CD8-positive, alpha-beta memory T cell (primary cell): ENCODE measurements around the gene GBA2. TPM values are rescaled to one million over a fixed set of nuclear protein-coding genes. Genes with fewer than 3 reads are reported as not detected.
A peak's percentile ranks its signal among the peaks of the same experiment; 100 is the strongest.

Source experiments
- CTCF ChIA-PET: fragments of 350-600 bp; sonication (Branson Sonifier 250); formaldehyde crosslinking; loops from one replicate; lab custom pipeline; 2021; ENCODE audit warnings: antibody characterized with exemption; lab: Charles Lee
- POLR2A ChIA-PET: fragments of 350-600 bp; sonication (Branson Sonifier 250); formaldehyde crosslinking; loops from one replicate; lab custom pipeline; 2021; ENCODE audit warnings: antibody characterized with exemption; lab: Charles Lee
- DNase-seq, 5 donors: peaks; one replicate each; pipeline versions ENCODE4 v3.0.0 to v3.0.0-alpha.2; 2020 to 2022; ENCODE audit warnings: mixed read lengths in 1 of 5
- H3K27ac ChIP-seq: one replicate; pipeline ENCODE4 v1.7.0; 2013; ENCODE audit warnings: low read depth, mild to moderate bottlenecking, low read length, moderate library complexity
- H3K27me3 ChIP-seq: 2 replicates; pipeline ENCODE4 v1.7.0; 2013; ENCODE audit warnings: low read length, mild to moderate bottlenecking; ENCODE audit not compliant: insufficient read depth, poor library complexity, severe bottlenecking
- H3K36me3 ChIP-seq: 2 replicates; pipeline ENCODE4 v1.7.0; 2013; ENCODE audit warnings: mild to moderate bottlenecking, low read length, moderate library complexity; ENCODE audit not compliant: insufficient read depth
- H3K4me1 ChIP-seq: 2 replicates; pipeline ENCODE4 v1.7.0; 2013; ENCODE audit warnings: mild to moderate bottlenecking, low read length, moderate library complexity; ENCODE audit not compliant: insufficient read depth
- H3K4me3 ChIP-seq: 2 replicates; pipeline ENCODE4 v1.7.0; 2013; ENCODE audit warnings: mild to moderate bottlenecking, low read length
- H3K9me3 ChIP-seq: 2 replicates; pipeline ENCODE4 v1.7.0; 2013; ENCODE audit warnings: mild to moderate bottlenecking, low read length
- H3K27ac Mint-ChIP-seq, 8 donors: one replicate each; pipeline ENCODE4 v1.8.0; 2020 to 2021; ENCODE audit warnings: mixed read lengths in 8 of 8, mild to moderate bottlenecking in 6 of 8, inconsistent platforms in 3 of 8, moderate library complexity in 3 of 8
- H3K27me3 Mint-ChIP-seq, 2 donors: one replicate each; pipeline ENCODE4 v1.8.0; 2020 to 2021; ENCODE audit warnings: mixed read lengths in 2 of 2, mild to moderate bottlenecking in 1 of 2, moderate library complexity in 1 of 2
- H3K36me3 Mint-ChIP-seq, 3 donors: one replicate each; pipeline ENCODE4 v1.8.0; 2020 to 2021; ENCODE audit warnings: mixed read lengths in 3 of 3, inconsistent platforms in 1 of 3, mild to moderate bottlenecking in 1 of 3
- H3K4me1 Mint-ChIP-seq, 3 donors: one replicate each; pipeline ENCODE4 v1.8.0; 2020 to 2021; ENCODE audit warnings: mixed read lengths in 3 of 3, inconsistent platforms in 1 of 3, mild to moderate bottlenecking in 1 of 3
- H3K4me3 Mint-ChIP-seq, 7 donors: one replicate each; pipeline ENCODE4 v1.8.0; 2020 to 2021; ENCODE audit warnings: mixed read lengths in 7 of 7, mild to moderate bottlenecking in 6 of 7, moderate library complexity in 4 of 7, inconsistent platforms in 2 of 7
- H3K9me3 Mint-ChIP-seq, 5 donors: one replicate each; pipeline ENCODE4 v1.8.0; 2020 to 2022; ENCODE audit warnings: mixed read lengths in 5 of 5, mild to moderate bottlenecking in 3 of 5, moderate library complexity in 2 of 5, inconsistent platforms in 1 of 5
- polyA plus RNA-seq: library from polyadenylated mRNA; unstranded; fragments of 300-500 nt; fragmentation: Illumina TruSeq; gene quantifications from one replicate; pipeline ENCODE4 v1.2.3, GENCODE V29; 2021
- total RNA-seq, 2 experiments: library from RNA; stranded (reverse); gene quantifications; one replicate each; pipeline ENCODE4 v1.2.3, GENCODE V29; 2021

GBA2 gene
- total and polyA plus RNA-seq, 3 experiments from 2014 or later = 30.7 to 42.0 (median 41.8) TPM

- H3K9me3 ChIP-seq = no peaks in the 10 kb centered on the region
- H3K4me3 ChIP-seq = no peak overlapping the region
- Mint-ChIP-seq H3K36me3 (peaks cover 0 to 37% (median 7%) of the 10 kb centered on the region in 3 donors), H3K4me3 (no peak overlapping the region), H3K4me1 (peaks cover 7 to 9% (median 8%) of the 10 kb centered on the region in 3 donors), H3K9me3 (no peaks in the 10 kb centered on the region), H3K27ac (peak overlapping the region in 3 of 8 donors; percentile 29 to 63 (median 46)), H3K27me3 (no peaks in the 10 kb centered on the region)
- H3K4me1 ChIP-seq = no peaks in the 10 kb centered on the region
- CTCF ChIA-PET = interaction anchor here (0.6 to 4.0 kb wide), 35 partner anchors 8 to 187 kb away, joined by 3 to 50 read pairs (median 4); partner anchors contain the start of genes CCDC107, FAM221B, GBA2 and HINT2
- H3K27ac ChIP-seq = no peak overlapping the region
- POLR2A ChIA-PET = interaction anchor here (0.7 kb wide), 1 partner anchor 113 kb away, joined by 5 read pairs; no protein-coding TSS in a partner anchor
- peak; percentile 31 to 70 (median 54) for DNase-seq
- peaks cover 16% of the 10 kb centered on the region for H3K36me3 ChIP-seq
- H3K27me3 ChIP-seq = no peaks in the 10 kb centered on the region
These were observed 41.6 kb upstream of the GBA2 start for GRCh38 chr9:35790385-35791296.

- H3K27me3 ChIP-seq = no peaks in the 10 kb centered on the region
- no peak overlapping the region for H3K4me3 Mint-ChIP-seq
- no peak overlapping the region for H3K27ac ChIP-seq
- peak overlapping the region in 1 of 8 donors; percentile 46 for H3K27ac Mint-ChIP-seq
- CTCF ChIA-PET = interaction anchor here (0.6 to 4.0 kb wide), 33 partner anchors 9 to 186 kb away, joined by 3 to 50 read pairs (median 4); partner anchors contain the start of genes CCDC107, FAM221B, GBA2 and HINT2
- DNase-seq = no peak
- H3K27me3 Mint-ChIP-seq = no peaks in the 10 kb centered on the region
- no peaks in the 10 kb centered on the region for H3K4me1 ChIP-seq
- H3K4me1 Mint-ChIP-seq = peaks cover 7 to 9% (median 8%) of the 10 kb centered on the region in 3 donors
- H3K36me3 ChIP-seq = peaks cover 19% of the 10 kb centered on the region
- no peaks in the 10 kb centered on the region for H3K9me3 ChIP-seq
- POLR2A ChIA-PET = interaction anchor here (0.7 kb wide), 1 partner anchor 113 kb away, joined by 5 read pairs; no protein-coding TSS in a partner anchor
- H3K9me3 Mint-ChIP-seq = no peaks in the 10 kb centered on the region
- peaks cover 0 to 38% (median 7%) of the 10 kb centered on the region in 3 donors for H3K36me3 Mint-ChIP-seq
- no peak overlapping the region for H3K4me3 ChIP-seq
These were observed 41.0 kb upstream of the GBA2 start for GRCh38 chr9:35790025-35790384.

GRCh38 chr9:35789541-35789940, 40.5 kb upstream of the GBA2 start:
- Histone ChIP-seq H3K4me3 (no peak overlapping the region), H3K36me3 (peaks cover 19% of the 10 kb centered on the region), H3K9me3 (no peaks in the 10 kb centered on the region), H3K27ac (no peak overlapping the region), H3K4me1 (no peaks in the 10 kb centered on the region), H3K27me3 (no peaks in the 10 kb centered on the region)
- ChIA-PET POLR2A (no interaction called here), CTCF (interaction anchor here (0.6 to 4.0 kb wide), 27 partner anchors 8 to 178 kb away, joined by 3 to 50 read pairs (median 5); partner anchors contain the start of genes CCDC107, GBA2, HINT2 and RGP1)
- no peaks in the 10 kb centered on the region for H3K9me3 Mint-ChIP-seq
- peaks cover 0 to 41% (median 7%) of the 10 kb centered on the region in 3 donors for H3K36me3 Mint-ChIP-seq
- DNase-seq = no peak
- H3K27ac Mint-ChIP-seq = peak overlapping the region in 1 of 8 donors; percentile 73
- peaks cover 7 to 8% (median 7%) of the 10 kb centered on the region in 3 donors for H3K4me1 Mint-ChIP-seq
- no peaks in the 10 kb centered on the region for H3K27me3 Mint-ChIP-seq
- H3K4me3 Mint-ChIP-seq = no peak overlapping the region

GRCh38 chr9:35783418-35783817, 34.4 kb upstream of the GBA2 start:
- POLR2A ChIA-PET = no interaction called here

GRCh38 chr9:35781066-35781465, 32.0 kb upstream of the GBA2 start:
- Mint-ChIP-seq H3K27ac (peak overlapping the region in 2 of 8 donors; percentile 54 to 58), H3K27me3 (no peaks in the 10 kb centered on the region), H3K4me1 (peaks cover 0 to 7% (median 2%) of the 10 kb centered on the region in 3 donors), H3K4me3 (no peak overlapping the region), H3K36me3 (peaks cover 11 to 35% (median 14%) of the 10 kb centered on the region in 3 donors), H3K9me3 (peaks cover 0 to 2% (median 0%) of the 10 kb centered on the region in 5 donors)
- CTCF ChIA-PET = interaction anchor here (2.6 kb wide), 1 partner anchor 9 kb away, joined by 14 read pairs; no protein-coding TSS in a partner anchor
- no peaks in the 10 kb centered on the region for H3K4me1 ChIP-seq
- H3K27me3 ChIP-seq = no peaks in the 10 kb centered on the region
- H3K27ac ChIP-seq = no peak overlapping the region
- no peak overlapping the region for H3K4me3 ChIP-seq
- peaks cover 7% of the 10 kb centered on the region for H3K36me3 ChIP-seq
- DNase-seq = no peak
- no peaks in the 10 kb centered on the region for H3K9me3 ChIP-seq
- POLR2A ChIA-PET = no interaction called here

More at GRCh38 chr9:35783418-35783817, 34.4 kb upstream of the GBA2 start:
- peaks cover 11 to 42% (median 17%) of the 10 kb centered on the region in 3 donors for H3K36me3 Mint-ChIP-seq
- peak overlapping the region in 1 of 8 donors; percentile 32 for H3K27ac Mint-ChIP-seq
- H3K27me3 Mint-ChIP-seq = no peaks in the 10 kb centered on the region
- peaks cover 0 to 2% (median 0%) of the 10 kb centered on the region in 5 donors for H3K9me3 Mint-ChIP-seq
- peaks cover 0 to 3% (median 1%) of the 10 kb centered on the region in 3 donors for H3K4me1 Mint-ChIP-seq
- Histone ChIP-seq H3K27me3 (no peaks in the 10 kb centered on the region), H3K27ac (no peak overlapping the region), H3K4me3 (no peak overlapping the region), H3K4me1 (no peaks in the 10 kb centered on the region), H3K36me3 (peaks cover 12% of the 10 kb centered on the region), H3K9me3 (no peaks in the 10 kb centered on the region)
- H3K4me3 Mint-ChIP-seq = no peak overlapping the region
- CTCF ChIA-PET = no interaction called here
- no peak for DNase-seq

- Mint-ChIP-seq H3K9me3 (peaks cover 0 to 2% (median 0%) of the 10 kb centered on the region in 5 donors), H3K4me1 (peaks cover 0 to 7% (median 2%) of the 10 kb centered on the region in 3 donors)
These were observed 29.5 kb upstream of the GBA2 start for GRCh38 chr9:35778496-35778895.

GRCh38 chr9:35776018-35776417, 27.0 kb upstream of the GBA2 start:
- Histone ChIP-seq H3K27ac (no peak overlapping the region), H3K36me3 (no peaks in the 10 kb centered on the region), H3K4me1 (no peaks in the 10 kb centered on the region), H3K4me3 (no peak overlapping the region), H3K27me3 (no peaks in the 10 kb centered on the region), H3K9me3 (no peaks in the 10 kb centered on the region)
- DNase-seq = no peak
- no peaks in the 10 kb centered on the region for H3K27me3 Mint-ChIP-seq
- no peak overlapping the region for H3K4me3 Mint-ChIP-seq
- peaks cover 0 to 19% (median 7%) of the 10 kb centered on the region in 3 donors for H3K36me3 Mint-ChIP-seq
- ChIA-PET POLR2A (interaction anchor here (0.6 to 0.7 kb wide), 2 partner anchors 25 to 1928 kb away, joined by 5 read pairs; no protein-coding TSS in a partner anchor), CTCF (interaction anchor here (1.1 to 1.4 kb wide), 2 partner anchors 15 to 24 kb away, joined by 3 to 5 read pairs; no protein-coding TSS in a partner anchor)
- H3K4me1 Mint-ChIP-seq = peaks cover 0 to 7% (median 2%) of the 10 kb centered on the region in 3 donors
- no peaks in the 10 kb centered on the region for H3K9me3 Mint-ChIP-seq
- H3K27ac Mint-ChIP-seq = peak overlapping the region in 3 of 8 donors; percentile 52 to 90 (median 61)

More at GRCh38 chr9:35778496-35778895, 29.5 kb upstream of the GBA2 start:
- H3K4me3 Mint-ChIP-seq = no peak overlapping the region
- Histone ChIP-seq H3K36me3 (no peaks in the 10 kb centered on the region), H3K27me3 (no peaks in the 10 kb centered on the region), H3K4me3 (no peak overlapping the region), H3K4me1 (no peaks in the 10 kb centered on the region), H3K9me3 (no peaks in the 10 kb centered on the region), H3K27ac (no peak overlapping the region)
- DNase-seq = no peak
- CTCF ChIA-PET = interaction anchor here (0.7 to 0.8 kb wide), 2 partner anchors 10 to 12 kb away, joined by 3 read pairs; no protein-coding TSS in a partner anchor
- H3K36me3 Mint-ChIP-seq = peaks cover 4 to 21% (median 11%) of the 10 kb centered on the region in 3 donors
- no peaks in the 10 kb centered on the region for H3K27me3 Mint-ChIP-seq
- POLR2A ChIA-PET = no interaction called here
- H3K27ac Mint-ChIP-seq = peak overlapping the region in 1 of 8 donors; percentile 14
